Activated CD4-positive, alpha-beta T cell treated with anti-CD3 and anti-CD28 coated beads, Interleukin-2, amount 50 U/mL, for 4 hours (primary cell): ENCODE measurements around the gene ROBO4.

Source experiments
- DNase-seq, 2 experiments: peaks; one replicate each; pipeline ENCODE4 v3.0.0-alpha.2; 2020

ROBO4 gene

DNA sequence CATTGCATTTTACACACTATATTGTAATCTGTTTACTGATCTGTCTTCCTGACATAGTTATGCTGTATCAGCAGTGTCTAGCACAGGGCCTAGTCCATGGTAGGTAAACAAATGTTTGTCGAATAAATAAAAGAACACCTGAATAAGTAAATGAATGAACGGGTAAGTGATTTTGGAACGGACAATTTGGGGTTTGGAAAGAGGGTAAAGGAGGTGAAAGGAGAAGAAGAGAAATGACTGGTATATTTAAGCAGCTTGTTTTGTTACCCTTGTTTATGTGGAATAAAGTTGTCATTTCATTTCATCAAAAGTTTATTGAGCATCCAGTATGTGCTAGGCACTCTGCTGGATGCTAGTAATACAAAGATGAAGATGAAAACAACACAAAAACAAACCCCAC, 21.3 kb upstream of the ROBO4 start, which contains the start of gene HEPN1:
TSS of gene HEPN1 (plus strand) at position 301 of the 400 bp plus-strand sequence.
- no peak for DNase-seq

GRCh38 chr11:124917115-124917637, 19.5 kb upstream of the ROBO4 start:
- no peak for DNase-seq

GRCh38 chr11:124916370-124916710, 18.7 kb upstream of the ROBO4 start:
- no peak for DNase-seq

GRCh38 chr11:124915541-124916369, 18.1 kb upstream of the ROBO4 start:
- no peak for DNase-seq

DNA sequence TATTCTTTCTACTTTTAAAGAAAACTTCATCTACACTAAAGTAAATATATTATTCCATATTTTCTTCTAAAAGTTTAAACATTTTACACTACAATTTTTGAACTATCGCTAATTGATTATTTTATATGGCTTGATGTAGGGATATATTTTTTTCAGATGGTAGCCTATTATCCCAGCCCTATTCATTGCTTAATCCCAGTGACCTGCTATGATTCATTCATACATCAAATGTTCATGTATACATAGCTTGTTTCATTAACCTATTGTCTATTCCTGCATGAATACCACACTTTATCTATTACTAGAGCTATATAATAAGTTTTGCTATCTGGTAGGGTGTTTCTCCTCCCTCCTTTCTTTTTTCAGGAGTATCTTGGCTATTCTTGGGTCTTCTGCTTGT, 5.0 kb upstream of the ROBO4 start:
- DNase-seq, result no peak

DNA sequence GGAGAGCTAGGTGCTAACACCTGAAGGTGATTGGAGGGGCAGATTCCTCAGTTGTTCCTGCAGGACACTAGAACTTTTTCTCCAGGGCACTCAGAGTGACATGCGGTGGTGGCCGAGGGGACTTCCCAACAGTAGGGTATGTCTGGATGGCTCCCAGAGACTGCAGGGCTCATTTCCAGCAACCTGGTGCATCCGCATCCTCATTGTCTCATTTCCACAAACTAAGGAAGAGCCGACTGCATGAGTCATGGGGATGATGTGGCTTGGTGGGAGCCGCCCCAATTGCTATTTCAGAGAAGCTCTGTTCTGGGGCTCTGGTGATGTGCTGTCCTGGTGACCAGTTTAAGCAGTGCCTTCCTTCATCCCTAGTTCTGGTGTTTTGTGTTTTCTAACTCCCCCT, 2.8 kb upstream of the ROBO4 start:
- no peak for DNase-seq

DNA sequence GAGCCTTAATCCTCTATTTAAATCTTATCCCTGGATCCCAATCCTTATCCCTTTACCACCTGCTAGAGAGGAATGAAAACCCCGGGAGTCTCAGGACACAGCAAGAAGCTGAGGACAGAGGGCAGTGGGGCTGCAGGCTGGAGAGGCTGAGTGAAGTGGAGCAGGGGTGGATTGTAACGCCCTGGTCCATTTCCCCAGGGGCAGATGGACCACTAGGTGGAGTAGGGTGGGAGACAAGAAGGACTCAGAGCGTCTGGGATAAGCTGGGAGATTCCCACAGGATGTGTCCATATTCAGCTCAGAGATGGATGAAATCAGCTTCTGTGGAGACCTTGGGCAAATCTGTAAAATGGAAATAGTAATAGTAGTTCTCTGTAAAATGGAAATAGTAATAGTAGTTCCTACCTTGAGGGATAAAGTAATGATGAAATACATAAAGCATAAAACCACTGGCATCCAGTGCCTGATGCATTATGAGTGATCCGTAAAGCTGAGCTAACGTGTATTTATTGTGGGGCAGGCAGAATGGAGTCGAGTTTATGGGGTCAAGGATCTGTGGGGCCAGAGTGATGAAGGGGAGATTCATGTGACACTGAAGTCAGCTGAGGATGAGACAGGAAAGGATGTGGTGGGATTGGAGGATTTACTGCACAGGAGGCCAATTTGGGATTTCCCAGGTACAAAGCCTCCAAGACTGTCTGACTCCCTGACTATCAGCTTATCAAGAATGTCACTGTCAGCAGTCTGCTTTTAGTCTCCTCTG, 1.9 kb upstream of the ROBO4 start:
- DNase-seq, result no peak

- no peak for DNase-seq
Observed at GRCh38 chr11:124898711-124899110, 1.0 kb upstream of the ROBO4 start.

- no peak for DNase-seq
Observed at GRCh38 chr11:124898263-124898680, 607 bp upstream of the ROBO4 start.

DNA sequence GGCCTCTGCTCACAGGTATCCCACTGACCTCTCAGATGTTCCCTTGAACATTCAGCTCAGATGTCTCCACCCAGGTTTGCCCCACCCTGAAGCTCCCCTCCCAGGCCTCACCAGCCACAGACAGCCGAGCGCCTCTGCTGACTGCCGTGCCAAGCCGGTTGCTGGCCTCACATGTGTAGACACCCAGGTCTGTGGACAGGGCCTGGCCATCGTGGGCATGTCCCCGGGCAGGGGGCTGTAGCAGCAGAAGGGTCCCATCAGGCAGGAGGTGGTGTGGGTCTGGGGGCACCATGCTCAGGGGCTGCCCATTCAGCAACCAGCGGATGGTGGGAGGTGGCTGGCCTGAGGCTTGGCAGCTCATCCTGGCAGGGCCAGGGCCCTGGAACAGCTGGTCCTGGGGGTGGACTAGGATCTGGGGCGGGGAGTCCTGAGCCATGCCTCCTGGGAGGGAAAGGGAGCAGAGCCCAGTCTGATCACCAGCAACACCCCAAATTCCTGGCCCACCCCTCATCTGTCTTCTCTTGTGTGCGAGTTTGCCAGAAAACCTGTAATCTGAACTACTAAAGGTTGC, 759 bp downstream of the ROBO4 start:
- DNase-seq, result no peak

DNA sequence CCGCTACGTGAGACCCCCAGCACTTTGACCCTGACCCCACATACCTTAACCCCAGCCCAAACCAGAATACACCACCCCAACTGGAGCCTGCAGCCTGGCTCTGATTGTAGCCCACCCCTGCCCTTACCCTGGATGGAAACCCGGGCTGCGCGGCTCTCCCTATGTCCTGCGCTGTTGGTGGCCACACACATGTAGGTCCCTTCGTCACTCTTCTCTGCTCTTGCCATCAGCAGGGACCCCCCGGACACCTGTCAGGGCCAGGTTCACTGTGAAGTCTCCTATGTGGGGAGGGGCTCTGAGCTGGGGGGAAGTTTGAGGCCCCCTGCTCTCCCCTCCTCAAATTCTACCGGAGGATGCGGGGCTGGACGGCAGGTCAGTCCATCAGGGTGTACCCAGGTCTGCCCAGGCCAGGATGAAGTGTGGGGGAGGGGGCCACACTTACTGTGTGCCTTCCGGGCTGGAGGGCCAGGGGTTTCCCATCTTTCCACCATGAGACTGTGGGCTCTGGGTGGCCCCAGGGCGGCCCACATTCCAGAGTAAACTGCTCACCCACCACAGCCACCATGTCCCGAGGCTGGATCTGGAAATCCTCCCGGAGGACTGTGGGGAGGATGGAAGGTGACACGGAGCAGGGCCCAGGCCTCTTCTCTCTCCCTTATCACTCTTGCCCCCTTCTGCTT, 1.5 kb downstream of the ROBO4 start:
- DNase-seq, result no peak

GRCh38 chr11:124895471-124895971, 2.1 kb downstream of the ROBO4 start:
- DNase-seq, result no peak

DNA sequence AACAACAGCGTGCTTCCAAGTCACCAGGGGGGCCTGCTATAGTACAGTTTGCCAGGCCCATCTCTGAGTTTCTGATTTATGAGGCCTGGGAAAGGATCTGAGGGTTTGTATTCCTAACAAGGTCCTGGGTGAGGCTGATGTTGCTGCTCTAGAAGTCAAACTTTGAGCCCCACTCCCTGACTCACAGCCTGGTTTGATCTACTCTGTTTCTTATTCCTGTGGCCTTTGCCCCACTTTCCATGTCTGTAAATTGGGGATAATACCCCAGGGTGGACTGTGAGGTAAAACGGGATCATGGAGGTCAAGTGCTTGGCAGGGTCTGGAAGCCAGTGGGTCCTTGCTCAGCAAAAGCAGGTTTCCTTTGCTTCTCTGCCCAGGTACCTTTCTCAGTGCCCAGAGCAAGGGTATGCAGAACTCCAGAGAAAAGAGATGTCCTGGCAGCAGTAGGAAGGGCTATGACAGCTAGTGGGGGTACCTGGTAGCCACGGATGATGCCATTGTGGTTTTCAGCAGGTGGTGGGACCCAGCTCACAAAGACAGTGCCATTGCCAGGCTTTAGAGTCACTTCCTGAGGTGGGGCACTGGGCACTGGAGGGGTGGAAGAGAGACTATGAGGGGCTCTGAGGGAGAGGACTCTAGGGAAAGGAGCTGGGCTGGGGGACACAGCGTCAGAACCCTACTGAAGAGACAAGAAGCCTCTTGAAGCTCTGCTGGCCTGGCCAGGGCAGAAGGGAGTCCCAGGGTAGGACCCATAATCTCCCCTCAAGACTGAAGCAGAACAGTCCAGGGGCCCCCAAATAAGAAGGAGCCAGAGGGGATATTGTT, 2.8 kb downstream of the ROBO4 start:
- no peak for DNase-seq

- no peak for DNase-seq
Observed at GRCh38 chr11:124893781-124894401, 3.8 kb downstream of the ROBO4 start.

DNA sequence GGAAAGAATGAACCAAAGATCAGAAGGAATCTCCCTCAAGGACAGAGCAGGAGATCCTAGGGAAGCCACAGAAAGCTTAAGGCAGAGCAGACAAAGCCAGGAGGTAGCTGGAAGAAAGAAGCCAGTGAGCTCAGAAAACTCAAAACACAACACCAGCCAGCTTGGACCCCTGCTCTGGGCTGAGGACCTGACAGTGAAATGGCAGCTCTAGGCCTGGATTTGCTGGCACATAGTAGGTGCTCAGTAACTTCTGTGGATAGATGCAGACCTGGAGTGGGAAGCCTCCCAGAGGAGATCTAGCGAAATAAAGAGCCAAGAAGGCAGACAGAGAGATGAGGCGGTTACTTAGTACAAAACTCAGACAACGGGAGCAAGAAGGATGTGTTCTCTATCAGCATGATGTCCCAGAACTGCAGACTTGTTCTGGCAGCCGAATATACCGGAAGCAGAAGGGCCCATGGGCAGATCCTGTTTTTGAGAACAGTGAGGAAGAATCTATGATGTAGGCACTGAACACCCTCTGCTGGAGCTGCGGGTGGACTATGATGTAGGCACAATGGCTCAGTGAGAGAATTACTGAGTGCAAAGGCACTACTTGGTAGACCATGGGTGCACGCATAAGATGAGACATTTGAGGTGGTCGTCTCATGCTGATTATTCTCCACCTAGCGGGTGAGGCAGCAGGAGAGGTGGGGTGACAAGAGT, 4.8 kb downstream of the ROBO4 start:
- no peak for DNase-seq

GRCh38 chr11:124892146-124892545, 5.5 kb downstream of the ROBO4 start:
- no peak for DNase-seq

DNA sequence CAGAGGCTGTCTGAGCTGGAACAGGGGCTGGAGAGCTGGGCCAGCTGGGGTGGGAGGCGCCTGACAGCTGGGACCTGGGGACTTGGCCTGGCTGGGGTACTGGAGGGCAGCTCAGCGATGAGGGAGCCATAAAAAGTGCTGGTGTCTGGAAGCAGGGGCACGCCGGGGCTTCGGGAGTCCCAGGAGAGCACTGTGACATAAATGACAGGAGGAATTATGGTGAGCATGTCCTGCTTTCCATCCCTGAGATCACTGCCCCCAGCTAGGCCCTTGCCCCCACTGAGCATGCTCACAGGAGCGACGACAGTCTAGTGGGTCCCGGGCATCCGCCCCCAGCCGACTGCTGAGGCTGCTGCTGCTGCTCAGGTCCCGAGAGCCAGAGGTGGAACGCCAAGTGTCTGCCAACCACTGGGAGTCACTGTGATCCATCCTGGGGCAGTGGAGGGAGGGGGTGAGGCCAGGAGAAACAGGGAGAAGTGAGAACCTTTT, 6.2 kb downstream of the ROBO4 start:
- DNase-seq, result no peak

DNA sequence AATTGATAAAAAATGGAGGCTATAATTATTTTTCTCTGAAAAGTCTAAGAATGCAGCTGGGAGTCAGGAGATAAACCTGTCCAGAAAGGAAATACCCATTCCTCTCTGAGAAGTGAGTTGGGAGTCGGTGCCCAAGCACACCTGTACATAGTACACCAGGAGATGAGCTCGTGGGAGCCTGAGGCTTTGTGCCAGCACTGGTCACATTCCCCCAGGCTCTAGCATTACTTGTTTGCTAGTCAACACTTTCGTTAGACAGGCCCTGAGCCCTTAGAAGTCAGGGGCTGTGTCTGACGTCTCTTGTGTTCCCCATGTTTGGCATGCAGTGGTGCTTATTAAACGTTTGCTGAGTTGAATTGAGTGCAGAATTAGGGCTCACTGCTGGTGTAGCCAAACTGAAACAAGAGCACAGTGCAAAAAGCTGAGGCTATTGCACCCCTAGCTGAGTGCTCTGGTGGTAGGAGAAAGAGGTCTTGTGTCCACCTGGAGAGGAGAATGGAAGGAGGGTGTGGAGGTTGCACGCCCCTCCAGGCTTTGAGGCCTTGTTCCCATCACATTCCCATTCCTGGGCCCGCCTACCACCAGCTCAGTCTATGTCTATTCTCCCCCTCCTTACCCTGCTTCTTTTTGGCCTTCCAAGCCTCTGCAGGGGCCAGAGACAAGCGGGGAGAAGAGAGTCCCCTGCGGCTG, 6.8 kb downstream of the ROBO4 start:
- DNase-seq, result no peak

- DNase-seq, result no peak
Observed at GRCh38 chr11:124890151-124890550, 7.5 kb downstream of the ROBO4 start.
